NCI-H526 treated with DMSO at 0.1 percent for 48 hours (cell line): ENCODE results near the gene TXNL1.

Experiments
- DNase-seq: peaks from one replicate; lab custom pipeline; 2025; lab: John Stamatoyannopoulos, UW

TXNL1 gene

DNA sequence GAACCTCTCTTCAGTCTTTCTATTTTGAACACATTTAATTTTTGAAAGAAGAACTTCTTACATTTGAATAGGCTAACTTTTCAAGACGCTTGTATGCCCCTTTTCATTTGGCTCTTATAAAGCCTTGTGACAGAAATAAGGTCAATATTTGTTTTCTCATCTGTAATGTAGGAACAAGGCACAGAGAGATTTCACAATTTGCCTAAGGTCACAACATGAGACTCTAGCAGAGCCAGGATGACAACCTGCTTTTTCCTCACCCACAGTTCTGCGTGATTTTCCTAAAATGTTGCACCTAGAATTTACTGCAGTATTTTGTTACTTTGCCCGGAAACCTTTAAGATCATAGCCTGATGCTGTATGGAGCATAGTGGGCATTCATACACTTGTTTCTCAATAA is 67.4 kb downstream of the TXNL1 start:
- no peak for DNase-seq

GRCh38 chr18:56569416-56569815 is 69.0 kb downstream of the TXNL1 start:
- no peak for DNase-seq

GRCh38 chr18:56568986-56569385 is 69.4 kb downstream of the TXNL1 start:
- DNase-seq = no peak

DNA sequence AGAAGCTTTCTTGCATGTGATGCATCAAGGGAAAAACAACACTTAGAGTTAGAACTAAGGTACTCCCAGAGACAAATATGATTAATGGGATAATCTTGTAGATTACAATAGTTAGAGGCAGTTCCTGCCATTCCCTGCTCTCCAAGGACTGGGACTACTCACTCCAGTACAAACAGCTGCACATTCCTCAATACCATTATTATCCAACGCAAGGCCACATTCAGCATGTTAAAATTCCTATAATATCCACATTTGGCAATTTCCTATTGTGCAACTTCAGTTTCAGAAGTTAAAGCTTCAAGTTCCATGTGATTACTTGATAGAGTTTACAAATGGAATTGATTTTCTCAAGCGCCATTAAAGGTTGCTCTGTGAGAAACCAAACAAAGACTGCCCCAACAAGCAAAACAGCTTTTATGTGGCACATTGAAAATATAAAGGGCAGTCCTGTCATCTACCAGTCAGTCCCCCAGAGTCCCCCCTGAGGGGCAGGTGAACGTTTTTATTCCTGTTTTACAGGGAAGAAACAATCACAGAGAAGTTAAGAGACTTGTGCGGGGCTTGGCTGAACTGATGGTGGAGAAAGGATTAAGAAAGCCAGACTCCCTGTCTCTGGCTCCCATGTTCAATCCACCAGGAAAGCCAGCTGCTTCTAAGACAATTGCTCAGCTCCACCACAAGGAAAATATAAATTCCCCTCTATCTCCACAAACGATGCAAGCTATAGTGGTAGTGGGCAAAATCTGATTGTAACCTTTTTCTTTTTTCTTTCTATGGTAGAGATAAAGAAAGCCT is 72.6 kb downstream of the TXNL1 start:
- no peak for DNase-seq

DNA sequence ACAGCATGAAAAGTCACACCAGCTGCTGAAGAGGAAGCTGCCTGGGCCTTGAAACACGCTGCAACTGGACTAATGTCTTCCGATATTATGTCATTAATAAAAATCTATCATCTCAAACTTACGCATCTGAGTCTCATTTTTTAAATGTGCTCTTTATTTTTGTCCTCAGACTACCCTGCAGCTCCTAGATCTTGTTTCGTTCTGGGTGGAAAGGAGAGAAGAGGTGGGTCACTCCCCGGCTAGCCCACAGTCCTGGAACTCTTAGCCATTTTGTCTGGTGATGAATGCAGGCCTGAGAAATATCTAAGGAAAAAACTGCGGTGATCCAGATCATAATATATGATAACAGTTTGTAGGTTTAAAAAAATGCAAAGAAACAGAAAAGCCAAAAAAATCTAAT is 73.3 kb downstream of the TXNL1 start:
- no peak for DNase-seq

DNA sequence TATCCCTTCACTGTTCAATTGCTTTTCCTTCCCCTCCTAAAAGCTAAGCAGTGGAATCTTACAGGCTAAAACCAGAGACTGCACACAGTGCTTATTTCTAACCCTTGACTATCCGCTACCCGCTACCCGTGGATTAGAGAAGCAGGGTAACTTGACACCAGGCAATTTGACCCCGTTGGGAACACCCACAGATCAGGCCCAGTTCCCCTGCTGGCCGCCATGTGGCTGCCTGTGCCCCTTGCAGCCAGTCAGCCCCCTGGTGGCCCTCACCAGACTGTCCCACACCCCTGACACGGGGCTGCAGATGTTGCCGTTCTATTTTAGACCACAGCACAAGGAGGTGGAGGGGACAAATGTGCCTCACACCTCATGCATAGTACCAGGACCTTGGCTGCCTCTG is 74.8 kb downstream of the TXNL1 start:
- no peak for DNase-seq

DNA sequence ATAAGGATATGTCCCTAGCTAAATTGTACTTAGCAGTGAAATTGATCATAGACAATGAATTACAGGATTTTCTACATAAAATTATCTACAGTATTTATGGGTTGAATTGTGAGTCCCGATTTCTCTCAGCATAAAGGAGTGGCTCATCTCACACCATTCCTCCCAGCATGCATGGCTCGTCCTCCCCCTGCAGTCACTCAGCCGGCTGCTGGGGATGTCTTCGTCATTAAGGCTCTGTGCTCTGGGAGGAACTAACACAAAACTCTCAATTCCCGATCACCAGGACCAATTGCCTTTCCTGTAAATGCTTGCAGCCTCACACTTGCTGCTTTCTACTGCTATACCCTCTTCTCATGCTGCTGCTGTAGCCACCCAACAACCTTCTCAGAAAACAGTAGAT is 75.9 kb downstream of the TXNL1 start:
- no peak for DNase-seq

- DNase-seq = no peak
Measured at GRCh38 chr18:56560992-56561391, 77.4 kb downstream of the TXNL1 start.

DNA sequence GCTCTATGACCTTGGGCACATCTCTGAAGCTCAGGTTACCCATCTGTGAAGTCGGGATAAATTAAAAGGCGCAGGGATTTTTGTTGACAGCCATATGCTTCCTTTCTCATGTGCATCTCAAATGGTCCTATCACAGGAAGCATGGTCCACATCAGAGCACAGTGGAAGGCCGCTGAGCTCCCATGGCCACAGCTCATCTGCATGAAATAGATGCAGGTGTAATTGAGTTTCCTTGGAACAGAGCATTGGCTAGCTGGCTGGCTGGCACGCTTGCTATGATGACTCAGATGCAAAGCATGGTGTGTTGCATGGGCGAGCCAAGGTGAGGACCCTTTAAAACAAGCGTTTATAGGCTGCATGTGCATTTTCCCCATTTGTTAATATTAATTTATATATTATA is 79.3 kb downstream of the TXNL1 start:
- no peak for DNase-seq

- no peak for DNase-seq
Measured at GRCh38 chr18:56556907-56557306, 81.5 kb downstream of the TXNL1 start.

- no peak for DNase-seq
Measured at GRCh38 chr18:56550121-56550520, 88.3 kb downstream of the TXNL1 start.
